ENCODE data around the gene LMBR1.
"Not testable (repeated sequence)": the region's sequence is repeated elsewhere in the genome, so short reads cannot be mapped to it uniquely, and the experiment has no call there.

Gene LMBR1, protein sequence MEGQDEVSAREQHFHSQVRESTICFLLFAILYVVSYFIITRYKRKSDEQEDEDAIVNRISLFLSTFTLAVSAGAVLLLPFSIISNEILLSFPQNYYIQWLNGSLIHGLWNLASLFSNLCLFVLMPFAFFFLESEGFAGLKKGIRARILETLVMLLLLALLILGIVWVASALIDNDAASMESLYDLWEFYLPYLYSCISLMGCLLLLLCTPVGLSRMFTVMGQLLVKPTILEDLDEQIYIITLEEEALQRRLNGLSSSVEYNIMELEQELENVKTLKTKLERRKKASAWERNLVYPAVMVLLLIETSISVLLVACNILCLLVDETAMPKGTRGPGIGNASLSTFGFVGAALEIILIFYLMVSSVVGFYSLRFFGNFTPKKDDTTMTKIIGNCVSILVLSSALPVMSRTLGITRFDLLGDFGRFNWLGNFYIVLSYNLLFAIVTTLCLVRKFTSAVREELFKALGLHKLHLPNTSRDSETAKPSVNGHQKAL

DNA sequence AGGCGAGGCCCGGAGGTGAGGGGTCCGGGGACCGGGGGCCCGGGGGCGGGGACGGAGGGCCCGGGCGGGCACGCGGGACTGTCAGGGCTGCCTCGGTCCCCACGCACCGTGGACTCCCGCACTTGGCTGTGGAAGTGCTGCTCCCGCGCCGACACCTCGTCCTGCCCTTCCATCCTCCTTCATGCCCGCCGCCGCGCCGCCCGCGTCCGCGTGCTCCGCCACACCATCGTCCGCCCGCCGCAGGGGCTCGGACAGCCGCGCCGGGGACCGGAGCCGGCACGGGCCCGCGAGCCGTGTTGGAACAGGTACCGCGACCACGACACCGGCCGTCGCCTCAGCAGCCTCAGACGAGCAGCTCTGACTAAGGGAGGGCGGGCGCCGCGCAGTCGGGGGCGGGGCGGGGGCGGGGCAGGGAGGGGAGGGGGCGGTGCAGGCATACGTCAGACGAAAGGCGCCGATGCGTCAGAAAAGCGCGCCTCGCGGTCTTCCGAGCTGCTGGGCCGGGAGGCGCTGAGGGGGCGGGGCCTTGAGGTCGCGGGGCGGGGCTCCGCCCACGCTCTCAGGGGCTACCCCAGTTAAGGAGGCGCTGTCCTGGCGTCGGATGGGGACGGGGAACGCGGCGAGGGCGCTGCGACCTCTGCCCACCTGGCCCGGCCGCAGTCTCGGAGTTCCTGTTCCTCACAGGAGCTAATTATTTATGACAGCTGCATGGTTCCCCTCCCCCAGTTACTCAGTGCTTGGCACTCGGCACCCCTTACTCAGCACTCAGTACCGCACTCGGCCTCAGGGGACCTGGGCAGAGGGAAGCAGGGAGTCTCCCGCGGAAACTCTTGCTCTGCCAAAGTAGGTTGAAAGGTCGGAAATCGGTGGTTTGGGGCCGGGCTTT, at the start of gene LMBR1:
TSS of gene LMBR1 (minus strand) at position 363 of the 886 bp plus-strand sequence. CDS start at position 173, 190 bp downstream.
- DNase-seq (ENCODE audit: low spot score), result peak; percentile 95

DNA sequence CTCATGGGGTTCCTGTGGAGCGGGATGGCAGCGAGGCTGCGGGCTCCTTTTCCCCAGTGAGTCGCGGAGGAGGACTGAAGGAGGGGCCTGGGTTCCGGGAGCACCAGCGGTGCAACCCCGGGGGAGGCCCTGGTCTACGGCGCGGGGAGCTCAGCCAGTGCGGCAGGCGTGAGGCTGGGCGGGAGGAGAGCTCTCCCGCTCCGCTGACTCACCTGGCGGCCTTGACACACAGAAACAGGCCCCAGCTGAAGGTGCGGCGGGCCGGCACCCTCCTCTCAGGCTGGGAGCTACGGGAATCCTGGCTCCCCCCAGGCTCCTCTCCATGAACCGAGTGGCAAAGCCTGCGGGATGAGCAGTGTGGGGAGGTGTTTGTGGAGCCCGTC, 49.7 kb upstream of the LMBR1 start:
- DNase-seq (ENCODE audit: low spot score), result no peak

DNA sequence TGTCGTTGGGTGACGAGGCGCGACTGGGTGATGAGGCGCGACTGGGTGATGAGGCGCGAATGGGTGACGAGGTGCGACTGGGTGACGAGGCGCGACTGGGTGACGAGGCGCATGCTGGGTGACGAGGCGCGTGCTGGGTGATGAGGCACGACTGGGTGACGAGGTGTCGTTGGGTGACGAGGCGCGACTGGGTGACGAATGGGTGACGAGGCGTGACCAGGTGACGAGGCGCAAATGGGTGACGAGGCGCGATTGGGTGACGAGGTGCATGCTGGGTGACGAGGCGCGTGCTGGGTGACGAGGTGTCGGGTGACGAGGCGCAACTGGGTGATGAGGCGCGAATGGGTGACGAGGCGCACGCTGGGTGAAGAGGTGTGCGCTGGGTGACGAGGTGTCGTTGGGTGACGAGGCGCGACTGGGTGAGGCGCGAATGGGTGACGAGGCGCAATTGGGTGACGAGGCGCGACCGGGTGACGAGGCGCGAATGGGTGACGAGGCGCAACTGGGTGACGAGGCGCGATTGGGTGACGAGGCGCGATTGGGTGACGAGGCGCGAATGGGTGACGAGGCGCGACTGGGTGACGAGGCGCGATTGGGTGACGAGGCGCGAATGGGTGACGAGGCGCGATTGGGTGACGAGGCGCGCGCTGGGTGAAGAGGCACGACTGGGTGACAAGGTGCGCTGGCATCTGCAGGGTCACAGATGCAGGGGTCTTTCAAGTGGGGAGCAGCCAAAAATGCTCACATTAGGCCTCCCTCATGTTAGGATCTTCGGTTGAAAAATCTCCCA, 48.6 kb upstream of the LMBR1 start:
- no peak for DNase-seq (ENCODE audit: low spot score)

DNA sequence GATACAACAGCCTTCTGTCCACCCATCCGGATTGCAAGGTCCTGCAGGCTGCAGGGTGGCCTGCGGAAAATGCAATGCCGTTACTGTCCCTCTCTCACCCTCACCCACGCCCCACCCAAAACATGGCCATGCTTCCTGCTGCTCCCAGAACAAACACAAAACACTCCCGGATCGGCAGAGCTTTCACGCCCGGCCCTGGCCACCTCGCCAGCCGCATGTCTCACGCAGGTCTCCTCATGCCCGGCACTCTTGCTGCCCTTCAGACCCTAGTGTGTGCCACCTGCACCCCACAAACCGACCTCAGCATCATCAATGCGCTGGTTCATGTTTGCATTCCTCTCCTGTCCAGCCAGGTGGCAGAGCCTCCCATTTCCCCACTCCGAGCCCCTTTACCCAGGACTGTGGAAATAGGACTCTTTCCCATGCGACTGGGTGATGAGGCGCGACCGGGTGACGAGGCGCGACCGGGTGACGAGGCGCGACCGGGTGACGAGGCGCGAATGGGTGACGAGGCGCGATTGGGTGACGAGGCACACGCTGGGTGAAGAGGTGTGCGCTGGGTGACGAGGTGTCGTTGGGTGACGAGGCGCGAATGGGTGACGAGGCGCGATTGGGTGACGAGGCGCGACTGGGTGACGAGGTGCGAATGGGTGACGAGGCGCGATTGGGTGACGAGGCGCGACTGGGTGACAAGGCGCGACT, 47.6 kb upstream of the LMBR1 start:
- no peak for DNase-seq (ENCODE audit: low spot score)

DNA sequence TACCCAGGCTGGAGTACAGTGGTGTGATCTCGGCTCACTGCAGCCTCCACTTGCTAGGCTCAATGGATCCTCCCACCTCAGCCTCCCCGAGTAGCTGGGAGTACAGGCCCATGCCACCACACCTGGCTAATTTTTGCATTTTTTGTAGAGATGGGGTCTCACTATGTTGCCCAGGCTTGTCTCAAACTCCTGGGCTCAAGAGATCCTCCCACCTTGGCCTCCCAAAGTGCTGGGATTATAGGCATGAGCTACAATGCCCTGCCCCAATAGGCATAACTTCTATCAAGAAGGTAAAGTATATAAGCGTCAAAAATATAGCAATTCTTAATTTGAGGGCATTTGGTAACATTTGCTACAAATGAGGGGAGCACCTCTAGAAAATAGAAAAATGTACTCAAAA, 43.8 kb upstream of the LMBR1 start:
- not testable (repeated sequence) for DNase-seq (ENCODE audit: low spot score)

DNA sequence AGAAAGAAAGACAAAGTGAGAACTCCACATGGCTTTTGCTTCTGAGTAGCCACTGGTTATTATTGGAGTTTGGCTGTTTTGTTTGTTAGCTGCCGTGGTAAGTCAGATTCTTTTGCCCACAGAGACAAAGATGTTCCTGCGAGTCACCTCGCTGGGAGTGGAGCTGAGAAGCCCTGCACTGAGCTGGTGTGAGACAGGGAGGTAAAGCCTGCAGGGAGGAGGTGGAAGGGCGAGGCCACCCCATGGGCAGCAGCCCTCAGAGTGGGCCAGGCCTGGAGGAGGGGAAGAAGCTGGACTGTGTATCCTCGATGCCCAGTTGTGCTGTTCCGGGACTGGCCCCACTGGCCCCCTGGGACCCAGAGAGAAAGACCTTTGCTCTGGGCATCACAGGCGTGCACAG, 42.3 kb upstream of the LMBR1 start:
- no peak for DNase-seq (ENCODE audit: low spot score)

DNA sequence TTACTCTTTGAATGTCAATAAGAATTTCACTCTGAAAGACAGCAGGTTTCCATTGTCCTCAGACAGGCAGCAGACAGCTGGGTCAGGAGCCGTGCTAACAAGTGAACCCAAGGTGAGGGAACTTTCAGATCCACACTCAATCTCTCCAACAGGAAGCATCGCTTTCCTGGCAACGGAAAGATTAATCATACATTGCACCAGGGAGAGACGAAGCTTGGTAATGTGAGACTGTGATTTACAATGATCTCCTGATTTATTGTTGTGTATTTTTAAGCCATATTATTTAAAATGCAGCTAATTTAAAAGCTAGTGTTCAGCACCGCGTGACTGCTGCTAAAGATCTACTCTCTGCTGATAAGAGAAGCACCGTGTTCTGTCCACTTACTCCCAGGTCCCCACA, 39.0 kb upstream of the LMBR1 start:
- DNase-seq (ENCODE audit: low spot score), result no peak

DNA sequence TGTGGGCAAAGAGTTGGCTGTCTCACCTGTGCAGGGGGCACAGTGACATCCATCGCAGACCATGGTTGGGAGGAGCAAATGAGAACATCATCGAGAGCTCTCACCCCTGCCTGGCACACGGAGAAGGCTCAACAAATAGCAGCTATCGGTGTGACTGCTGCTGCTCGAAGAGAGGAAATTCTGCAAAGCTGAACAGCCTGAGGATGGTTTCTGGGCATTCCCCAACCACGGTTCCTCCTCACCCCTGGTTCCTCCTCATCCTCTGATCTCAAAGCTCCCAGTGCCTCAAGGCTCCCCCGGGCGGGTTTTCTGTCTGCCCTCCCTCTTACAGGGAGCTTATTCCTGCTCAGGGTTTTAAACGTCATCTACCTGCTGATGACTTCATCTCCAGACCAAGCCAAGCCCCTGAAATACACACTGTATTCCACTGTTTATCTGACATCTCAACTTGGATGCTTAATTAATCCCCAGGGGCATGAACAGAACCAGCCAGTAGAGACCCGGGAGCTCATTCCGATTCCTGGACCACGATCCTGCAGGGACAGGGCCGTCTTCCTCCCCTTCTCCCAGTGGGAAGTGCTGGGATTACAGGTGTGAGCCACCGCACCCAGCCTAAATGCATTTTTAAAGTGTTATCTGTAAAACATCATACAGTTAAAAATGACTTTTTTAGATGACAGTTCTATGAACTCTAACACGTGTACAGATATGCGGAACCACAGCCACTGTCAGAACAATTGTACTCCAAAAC, 37.0 kb upstream of the LMBR1 start:
- peak; percentile 18 for DNase-seq (ENCODE audit: low spot score)

DNA sequence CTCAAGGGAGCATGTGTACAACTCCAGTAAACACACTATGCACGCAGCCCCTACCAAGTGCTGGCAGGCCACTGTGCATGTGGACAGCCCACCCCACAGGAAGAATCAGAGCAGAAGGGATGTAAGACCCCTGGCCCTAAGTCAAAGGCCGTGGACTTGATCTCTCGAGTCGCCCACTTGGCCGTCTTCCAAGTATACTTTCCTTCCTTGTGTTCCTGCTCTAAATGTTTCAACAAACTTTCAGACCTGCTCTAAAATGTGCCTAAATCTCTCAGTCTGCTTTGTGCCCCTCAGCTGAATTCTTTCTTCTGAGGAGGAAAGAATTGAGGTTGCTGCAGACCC, 35.4 kb upstream of the LMBR1 start:
- DNase-seq (ENCODE audit: low spot score), result no peak

DNA sequence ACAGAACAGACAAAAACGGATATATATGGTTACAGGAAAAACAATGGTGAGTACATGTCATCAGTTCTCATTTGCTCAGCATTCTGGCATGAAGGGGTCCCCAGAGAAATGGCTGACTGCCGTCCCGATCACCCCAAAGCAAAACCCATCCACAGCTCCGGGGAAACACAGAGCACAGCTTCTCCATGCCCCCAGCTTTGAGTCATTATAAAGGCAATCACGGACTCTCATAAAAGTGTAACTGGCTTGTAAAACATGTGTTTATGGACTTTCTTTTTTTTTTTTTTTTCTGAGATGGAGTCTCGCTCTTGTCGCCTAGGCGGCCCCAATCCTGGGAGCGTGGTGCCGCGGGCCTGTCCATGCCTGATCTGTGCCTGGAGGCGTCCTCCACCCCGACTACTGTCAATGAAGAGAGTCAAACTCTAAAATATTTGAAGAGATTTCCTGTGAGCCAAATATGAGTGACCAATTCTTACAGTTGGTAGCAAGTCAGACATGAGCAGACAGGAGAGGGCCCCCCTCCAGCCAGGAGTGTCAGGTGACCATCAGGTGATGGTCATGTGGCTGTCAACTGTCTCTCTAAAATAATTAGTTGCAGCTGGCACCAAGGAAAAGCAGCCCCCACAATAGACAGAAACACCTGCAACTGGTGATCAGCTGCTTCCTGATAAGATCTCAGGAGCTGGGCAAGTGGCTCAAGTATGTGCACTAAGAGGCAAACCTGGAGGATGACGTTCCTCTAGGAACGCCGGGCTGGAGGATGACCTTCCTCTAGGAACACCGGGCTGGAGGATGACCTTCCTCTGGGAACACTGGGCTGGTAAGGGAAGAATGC, 34.8 kb upstream of the LMBR1 start:
- no peak for DNase-seq (ENCODE audit: low spot score)

DNA sequence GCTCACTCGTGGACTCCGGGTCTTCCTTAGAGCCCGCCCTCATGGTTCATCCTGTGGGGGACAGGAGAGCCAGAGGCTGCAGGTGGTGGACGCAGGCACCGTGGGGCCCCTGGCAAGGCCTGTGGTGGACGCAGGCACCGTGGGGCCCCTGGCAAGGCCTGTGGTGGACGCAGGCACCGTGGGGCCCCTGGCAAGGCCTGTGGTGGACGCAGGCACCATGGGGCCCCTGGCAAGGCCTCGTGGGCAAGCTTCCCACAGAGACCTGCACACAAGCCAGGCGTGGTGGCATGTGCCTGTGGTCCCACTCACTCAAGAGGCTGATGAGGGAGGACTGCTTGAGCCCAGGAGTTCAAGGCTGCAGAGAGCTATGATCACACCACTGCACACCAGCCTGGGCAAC, 32.8 kb upstream of the LMBR1 start:
- not testable (repeated sequence) for DNase-seq (ENCODE audit: low spot score)

DNA sequence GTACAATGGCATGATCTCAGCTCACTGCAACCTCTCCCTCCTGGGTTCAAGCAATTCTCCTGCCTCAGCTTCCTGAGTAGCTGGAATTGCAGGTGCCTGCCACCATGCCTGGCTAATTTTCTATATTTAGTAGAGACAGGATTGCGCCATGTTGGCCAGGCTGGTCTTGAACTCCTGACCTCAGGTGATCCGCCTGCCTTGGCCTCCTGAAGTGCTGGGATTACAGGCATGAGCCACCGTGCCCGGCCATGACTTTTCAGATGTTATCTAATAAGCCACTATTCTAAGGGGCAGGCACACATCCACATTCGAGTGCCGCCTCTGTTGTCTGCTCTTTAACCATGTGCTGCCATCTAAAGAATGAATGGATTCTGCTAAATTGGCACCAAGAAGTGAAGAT, 29.3 kb upstream of the LMBR1 start:
- not testable (repeated sequence) for DNase-seq (ENCODE audit: low spot score)

DNA sequence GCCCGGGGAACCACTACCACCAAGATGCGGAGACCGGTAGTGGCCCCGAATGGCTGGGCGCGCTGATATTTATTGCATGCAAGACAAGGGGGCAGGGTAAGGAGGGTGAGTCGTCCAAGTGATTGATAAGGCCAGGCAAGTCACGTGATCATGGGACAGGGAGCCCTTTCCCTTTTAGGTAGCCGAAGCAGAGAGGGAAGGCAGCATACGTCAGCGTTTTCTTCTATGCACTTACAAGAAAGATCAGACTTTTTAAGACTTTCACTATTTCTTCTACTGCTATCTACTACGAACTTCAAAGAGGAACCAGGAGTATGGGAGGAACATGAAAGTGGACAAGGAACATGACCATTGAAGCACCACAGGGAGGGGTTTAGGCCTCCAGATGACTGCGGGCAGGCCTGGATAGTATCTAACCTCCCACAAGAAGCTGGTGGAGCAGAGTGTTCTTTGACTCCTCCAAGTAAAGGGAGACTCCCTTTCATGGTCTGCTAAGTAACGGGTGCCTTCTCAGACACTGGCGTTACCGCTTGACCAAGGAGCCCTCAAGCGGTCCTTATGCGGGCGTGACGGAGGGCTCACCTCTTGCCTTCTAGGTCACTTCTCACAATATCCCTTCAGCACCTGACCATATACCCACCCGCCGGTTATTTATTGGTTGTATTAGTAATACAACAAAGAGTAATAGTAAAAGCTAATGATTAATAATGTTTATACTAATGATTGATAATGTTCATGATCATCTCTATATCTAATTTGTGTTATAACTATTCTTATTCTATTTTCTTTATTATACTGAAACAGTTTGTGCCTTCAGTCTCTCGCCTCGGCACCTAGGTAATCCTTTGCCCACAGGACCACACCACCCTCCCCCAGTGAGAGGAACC, 27.7 kb upstream of the LMBR1 start:
- not testable (repeated sequence) for DNase-seq (ENCODE audit: low spot score)

DNA sequence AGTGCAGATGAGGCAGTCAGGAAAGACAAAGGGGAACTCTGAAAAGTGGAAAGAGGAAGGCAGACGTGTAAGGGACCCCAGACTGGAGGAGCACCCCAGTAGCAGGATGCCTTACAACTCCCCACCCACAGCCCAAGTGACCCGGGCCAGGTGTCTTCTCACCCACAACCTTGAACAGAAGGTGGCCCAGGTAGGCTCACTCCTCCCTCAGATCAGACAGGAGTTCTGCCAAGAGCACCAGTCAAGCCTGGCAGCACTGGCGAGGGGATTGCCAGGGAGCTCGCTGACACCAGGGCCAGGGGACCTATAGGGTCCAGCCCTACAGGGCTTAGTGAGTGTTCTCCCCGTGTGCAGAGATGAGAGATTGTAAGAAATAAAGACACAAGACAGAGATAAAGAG, 27.1 kb upstream of the LMBR1 start:
- DNase-seq (ENCODE audit: low spot score), result no peak

DNA sequence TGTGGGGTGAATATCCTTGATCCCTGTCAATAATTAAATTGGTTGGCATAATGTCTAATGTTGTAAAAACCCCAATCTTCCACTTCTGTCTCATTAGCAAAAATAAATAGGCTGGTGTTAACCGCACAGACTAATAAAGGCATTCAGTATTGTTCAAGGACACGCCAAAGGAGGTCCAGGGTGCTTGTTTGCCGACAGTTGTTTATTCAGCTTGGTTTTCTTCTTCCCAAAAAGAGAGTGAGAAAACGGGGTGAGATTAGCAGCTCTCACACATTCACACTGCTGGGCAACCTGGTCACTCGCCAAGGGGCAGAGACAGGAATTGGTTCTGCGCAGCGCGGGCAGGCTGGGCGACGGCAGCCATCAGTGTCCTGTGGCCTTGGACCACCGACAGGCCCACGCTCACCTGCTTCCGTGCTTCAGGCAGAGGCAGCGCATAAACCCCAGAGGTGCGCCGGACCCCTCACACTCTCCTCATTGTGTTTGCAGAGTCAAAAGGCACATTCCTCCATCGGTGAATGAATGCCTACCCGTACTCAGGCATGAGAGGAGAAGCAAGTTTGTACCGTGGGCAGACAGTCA, 26.2 kb upstream of the LMBR1 start:
- DNase-seq (ENCODE audit: low spot score), result no peak

DNA sequence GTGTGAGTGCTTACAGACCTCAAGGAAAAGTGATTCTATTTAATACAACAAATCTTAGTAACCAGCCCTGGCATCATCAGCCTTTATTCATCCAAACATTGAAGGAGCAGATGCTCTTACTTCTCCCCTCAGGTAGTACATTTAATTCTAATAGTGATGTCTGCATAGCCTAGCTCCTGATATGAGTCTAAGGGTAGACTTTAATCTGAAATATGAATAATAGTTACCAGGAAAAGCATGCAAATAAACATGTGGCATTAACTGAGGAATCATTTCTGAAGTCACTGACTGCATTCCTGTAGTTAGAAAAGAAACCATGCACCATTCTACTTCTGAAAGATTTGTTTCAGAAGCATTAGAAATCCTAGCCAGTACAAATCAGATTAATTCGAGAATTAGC, 25.7 kb upstream of the LMBR1 start:
- no peak for DNase-seq (ENCODE audit: low spot score)

DNA sequence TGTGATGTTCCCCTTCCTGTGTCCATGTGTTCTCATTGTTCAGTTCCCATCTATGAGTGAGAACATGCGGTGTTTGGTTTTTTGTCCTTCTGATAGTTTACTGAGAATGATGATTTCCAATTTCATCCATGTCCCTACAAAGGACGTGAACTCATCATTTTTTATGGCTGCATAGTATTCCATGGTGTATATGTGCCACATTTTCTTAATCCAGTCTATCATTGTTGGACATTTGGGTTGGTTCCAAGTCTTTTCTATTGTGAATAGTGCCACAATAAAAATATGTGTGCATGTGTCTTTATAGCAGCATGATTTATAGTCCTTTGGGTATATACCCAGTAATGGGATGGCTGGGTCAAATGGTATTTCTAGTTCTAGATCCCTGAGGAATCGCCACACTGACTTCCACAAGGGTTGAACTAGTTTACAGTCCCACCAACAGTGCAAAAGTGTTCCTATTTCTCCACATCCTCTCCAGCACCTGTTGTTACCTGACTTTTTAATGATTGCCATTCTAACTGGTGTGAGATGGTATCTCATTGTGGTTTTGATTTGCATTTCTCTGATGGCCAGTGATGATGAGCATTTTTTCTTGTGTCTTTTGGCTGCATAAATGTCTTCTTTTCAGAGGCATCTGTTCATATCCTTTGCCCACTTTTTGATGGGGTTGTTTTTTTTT, 16.7 kb upstream of the LMBR1 start:
- DNase-seq (ENCODE audit: low spot score), result not testable (repeated sequence)

DNA sequence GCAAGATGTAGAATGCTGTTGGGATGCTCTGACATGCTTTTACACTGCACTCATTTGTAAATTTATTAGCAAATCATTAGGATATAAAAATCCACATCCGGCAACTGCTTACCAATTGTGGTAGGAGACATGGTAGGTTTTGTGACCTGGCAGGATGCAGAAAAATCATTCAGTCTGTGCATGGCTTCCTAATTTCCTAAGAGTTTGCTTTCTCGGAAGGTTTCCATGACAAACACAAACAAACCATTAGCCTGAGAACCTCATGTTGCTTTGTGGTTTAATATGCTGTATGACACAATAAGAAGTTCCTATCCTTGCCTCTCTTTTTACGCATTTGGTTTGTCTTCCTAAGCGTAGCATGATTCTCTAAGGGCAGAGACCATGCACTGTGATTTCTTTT, 14.7 kb upstream of the LMBR1 start:
- no peak for DNase-seq (ENCODE audit: low spot score)

Measured in CD4-positive, alpha-beta T cell treated with Interleukin-6 at 100 ng/mL for 8 hours (primary cell).